HG03159 (cell line): ENCODE data around the gene NOA1.

Experiments
- ATAC-seq: cut with Tn5 transposase; IDR thresholded peaks from one replicate; pipeline ENCODE4 v1.9.1; 2021; ENCODE audit warnings: mild to moderate bottlenecking, moderate library complexity; ENCODE audit not compliant: unreplicated experiment

NOA1 gene

DNA sequence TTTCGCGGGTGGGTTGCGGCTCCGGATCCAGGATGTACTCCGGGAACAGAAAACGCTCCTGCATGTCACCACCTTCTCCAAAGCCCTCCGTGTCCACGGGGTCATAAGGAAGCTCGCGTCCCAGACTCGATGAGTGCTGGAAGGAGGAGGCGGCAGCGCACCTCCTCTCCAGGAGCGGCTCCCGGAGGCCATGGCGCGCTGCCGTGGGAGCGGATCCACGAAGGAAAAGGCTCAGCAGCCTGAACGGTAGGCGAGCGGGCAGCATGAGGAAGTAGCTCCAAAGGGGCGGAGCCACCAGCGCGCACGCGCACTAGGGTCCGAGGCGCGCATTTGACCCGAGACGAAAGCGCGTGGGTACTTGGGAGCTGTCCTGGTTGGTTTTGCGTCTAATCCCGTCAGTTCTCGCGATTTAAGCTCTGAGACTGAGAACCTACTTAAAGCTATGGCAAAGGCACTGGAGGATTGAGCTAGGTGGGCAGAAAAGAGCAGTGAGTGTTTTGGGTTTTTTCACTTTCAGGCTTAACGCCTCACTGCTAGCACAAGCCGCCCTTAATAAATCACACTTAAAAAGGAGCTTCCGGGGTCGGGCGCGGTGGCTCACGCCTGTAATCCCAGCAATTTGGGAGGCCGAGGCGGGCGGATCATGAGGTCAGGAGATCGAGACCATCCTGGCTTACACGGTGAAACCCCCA is at the start of gene NOA1:
TSS of gene NOA1 (minus strand) at position 286 of the 692 bp plus-strand sequence. CDS start at position 265, 21 bp downstream.
- peak; percentile 81 for ATAC-seq

- ATAC-seq: no peak
Observed at GRCh38 chr4:57023104-57023503, 45.7 kb upstream of the NOA1 start.

- ATAC-seq: no peak
Observed at GRCh38 chr4:57020467-57021101, 43.2 kb upstream of the NOA1 start.

GRCh38 chr4:57018980-57019379 is 41.6 kb upstream of the NOA1 start:
- no peak for ATAC-seq

DNA sequence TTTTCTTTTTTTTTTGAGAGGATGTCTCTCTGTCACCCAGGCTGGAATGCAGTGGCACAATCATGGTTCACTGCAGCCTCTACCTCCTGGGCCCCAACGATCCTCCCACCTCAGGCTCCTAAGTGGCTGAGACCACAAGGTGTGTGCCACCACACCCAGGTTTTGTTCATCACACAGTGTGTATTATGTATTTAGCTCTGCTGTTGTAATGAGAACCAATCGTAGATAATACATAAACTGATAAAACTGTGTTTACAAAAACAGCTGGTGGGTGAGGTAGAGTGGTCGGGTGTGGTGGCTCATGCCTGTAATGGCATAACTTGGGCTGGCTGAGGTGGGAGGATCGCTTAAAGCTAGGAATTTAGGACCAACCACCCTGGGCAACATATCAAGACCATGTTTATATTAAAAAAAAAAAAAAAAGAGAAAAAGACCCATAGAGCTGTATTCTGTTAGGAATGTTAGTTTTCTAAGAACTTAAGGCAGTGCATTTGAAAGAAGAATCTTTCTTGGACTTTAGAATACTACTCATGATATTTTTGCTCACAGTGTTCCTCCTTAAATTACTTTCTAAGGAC is 36.2 kb upstream of the NOA1 start:
- no peak for ATAC-seq

- ATAC-seq: no peak
Observed at GRCh38 chr4:56999751-57000150, 22.3 kb upstream of the NOA1 start.

- ATAC-seq: no peak
Observed at GRCh38 chr4:56995525-56995924, 18.1 kb upstream of the NOA1 start.

- no peak for ATAC-seq
Observed at GRCh38 chr4:56990109-56990905, 12.9 kb upstream of the NOA1 start.

GRCh38 chr4:56986952-56987351 is 9.5 kb upstream of the NOA1 start:
- no peak for ATAC-seq

DNA sequence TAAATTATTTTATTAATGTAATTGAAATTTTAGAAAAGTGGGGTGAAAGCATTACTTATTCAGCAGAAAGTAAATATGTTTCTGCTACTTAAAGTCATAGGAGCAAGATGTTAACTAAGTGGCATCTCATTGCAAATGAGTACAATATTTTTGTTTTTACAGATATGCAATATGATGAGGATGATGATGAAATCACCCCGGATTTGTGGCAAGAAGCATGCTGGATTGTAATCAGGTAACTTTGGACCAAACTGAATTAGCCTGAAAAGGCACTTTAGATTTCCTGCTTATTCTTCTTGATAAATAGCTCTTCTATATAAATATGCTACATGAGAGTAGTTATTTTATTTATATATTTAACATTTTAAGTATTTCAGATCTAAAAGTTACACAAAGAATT is 8.8 kb upstream of the NOA1 start:
- no peak for ATAC-seq

GRCh38 chr4:56981795-56982201 is 4.4 kb upstream of the NOA1 start:
- ATAC-seq: no peak

- no peak for ATAC-seq
Observed at GRCh38 chr4:56979421-56980072, 2.1 kb upstream of the NOA1 start.

- ATAC-seq: peak; percentile 44
Observed at GRCh38 chr4:56978750-56979303, 1.4 kb upstream of the NOA1 start, which contains the start of gene POLR2B. Gene POLR2B (plus strand): TSS chr4:56978896. CDS start chr4:56978986, 90 bp downstream.

GRCh38 chr4:56976837-56977320 is 527 bp downstream of the NOA1 start:
- ATAC-seq: peak; percentile 27

DNA sequence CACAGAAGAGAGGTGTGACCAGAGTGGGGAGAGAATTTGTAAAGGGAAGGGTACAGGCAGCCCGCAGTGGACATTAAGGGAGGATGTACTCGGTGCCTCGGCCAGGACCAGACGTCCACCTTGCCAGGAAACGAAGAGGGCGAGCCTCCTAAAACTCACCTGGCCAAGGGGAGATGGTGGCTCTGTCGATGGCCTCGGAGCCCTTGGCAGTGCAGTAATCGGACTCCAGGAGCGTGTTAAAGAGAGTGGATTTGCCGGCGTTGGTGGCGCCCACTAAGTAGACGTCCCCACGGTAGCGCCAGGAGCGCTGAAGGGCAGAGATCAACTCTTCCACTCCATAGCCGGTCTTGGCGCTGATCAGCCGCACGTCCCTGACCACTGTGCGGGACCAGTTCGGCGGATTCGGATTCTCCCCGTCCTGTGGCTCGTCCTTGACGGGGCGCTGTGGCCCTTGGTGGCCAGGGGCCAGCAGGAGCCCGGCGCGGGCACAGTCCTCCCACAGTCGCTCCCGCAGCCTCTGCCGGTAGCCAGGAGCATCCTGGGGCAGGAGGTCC is 1.0 kb downstream of the NOA1 start:
- no peak for ATAC-seq

DNA sequence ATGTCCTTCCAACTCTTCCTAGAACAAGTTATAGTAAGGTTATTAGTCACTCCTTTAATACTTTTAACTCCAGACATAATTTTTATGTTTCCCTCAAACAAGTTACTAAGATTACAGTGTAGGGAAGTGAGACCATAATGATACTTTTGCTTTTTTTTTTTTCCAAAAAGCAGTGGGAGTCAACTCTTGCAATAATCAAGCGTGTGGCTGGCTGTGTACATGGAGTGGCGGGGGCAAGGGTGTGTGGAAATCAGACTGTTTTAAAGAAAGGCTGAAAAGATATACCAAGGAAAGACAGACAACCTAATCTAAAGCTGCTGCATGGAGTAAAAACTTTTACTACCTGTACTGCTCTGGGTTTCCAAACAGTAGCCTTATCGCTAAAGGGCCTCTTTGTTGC is 4.1 kb downstream of the NOA1 start:
- no peak for ATAC-seq

DNA sequence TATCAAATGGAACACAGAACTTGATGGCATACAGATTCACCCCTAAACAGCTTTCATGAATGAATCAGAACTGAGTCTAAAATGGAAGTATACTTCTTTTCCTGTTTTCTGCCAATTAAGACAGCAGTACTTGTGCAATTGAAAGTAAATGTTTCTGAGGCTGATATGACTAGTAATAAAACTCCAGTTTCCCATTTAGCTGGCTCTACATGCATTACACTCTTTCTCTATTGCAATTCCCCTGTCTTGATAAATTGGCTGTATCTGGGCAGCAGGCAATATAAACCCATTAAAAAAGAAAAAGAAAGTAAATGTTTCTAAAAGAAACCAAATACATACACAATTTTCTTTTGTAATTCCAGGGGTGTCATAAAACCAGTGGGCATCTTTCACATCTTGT is 4.6 kb downstream of the NOA1 start:
- no peak for ATAC-seq

GRCh38 chr4:56972389-56972788 is 5.0 kb downstream of the NOA1 start:
- ATAC-seq: no peak

DNA sequence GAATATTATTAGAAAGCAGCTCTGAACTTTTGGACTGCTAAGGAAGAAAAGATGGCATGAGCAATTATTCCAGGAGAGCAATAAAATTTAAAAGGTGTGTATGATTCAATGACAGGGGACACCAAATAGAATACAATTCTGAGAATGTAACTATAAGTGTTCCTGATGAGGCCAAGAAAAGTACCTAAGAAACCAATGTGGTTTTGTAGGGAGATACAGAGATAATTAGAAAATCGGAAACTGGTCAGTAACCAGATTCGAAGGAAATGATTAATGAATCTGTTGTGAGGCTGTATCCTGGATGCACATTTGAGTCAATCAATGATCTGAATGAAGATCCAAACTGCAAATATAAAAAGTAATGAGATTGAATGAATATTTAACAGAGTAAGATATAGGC is 6.0 kb downstream of the NOA1 start:
- ATAC-seq: no peak

DNA sequence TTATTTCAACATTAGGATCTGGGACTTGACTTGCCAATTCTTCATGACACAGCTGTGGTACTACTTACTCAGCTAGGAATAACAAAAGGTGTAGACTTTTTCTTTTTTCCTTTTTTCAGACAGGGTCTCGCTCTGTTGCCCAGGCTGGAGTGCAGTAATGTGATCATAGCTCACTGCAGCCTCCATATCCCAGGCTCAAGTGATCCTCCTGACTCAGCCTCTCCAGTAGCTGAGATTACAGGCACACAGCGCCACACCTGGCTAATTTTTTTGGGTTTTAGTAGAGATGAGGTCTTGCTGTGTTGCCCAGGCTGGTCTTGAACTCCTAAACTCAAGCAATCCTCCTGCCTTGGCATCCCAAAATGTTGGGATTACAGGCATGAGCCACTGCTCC is 16.3 kb downstream of the NOA1 start:
- no peak for ATAC-seq
